Activated B cell treated with CpG ODN at 0.5 μM for 24 hours (primary cell): Measurements from ENCODE around the gene MEGF10. TPM values are rescaled to one million over a fixed set of nuclear protein-coding genes. Genes with fewer than 3 reads are reported as not detected.

Source experiments
- ATAC-seq: fragments of 200-7000 bp; cut with Tn5 transposase; one replicate; pipeline ENCODE4 v1.10.0; 2021; ENCODE audit warnings: low read depth, mild to moderate bottlenecking, moderate library complexity
- CTCF ChIA-PET: fragments of 350-600 bp; sonication (Branson Sonifier 250); formaldehyde crosslinking; loops from one replicate; lab custom pipeline; 2021; ENCODE audit warnings: antibody characterized with exemption; lab: Charles Lee
- POLR2A ChIA-PET: fragments of 350-600 bp; sonication (Branson Sonifier 250); formaldehyde crosslinking; loops from one replicate; lab custom pipeline; 2021; ENCODE audit warnings: antibody characterized with exemption; lab: Charles Lee
- DNase-seq: peaks from one replicate; pipeline ENCODE4 v3.0.0; 2022
- H3K27ac Mint-ChIP-seq: one replicate; pipeline ENCODE4 v1.8.0; 2020; ENCODE audit warnings: mixed read lengths
- H3K27me3 Mint-ChIP-seq: one replicate; pipeline ENCODE4 v1.8.0; 2021; ENCODE audit warnings: mixed read lengths
- H3K36me3 Mint-ChIP-seq: one replicate; pipeline ENCODE4 v1.8.0; 2021; ENCODE audit warnings: low read depth, mixed read lengths
- H3K4me1 Mint-ChIP-seq: one replicate; pipeline ENCODE4 v1.8.0; 2021; ENCODE audit warnings: mixed read lengths
- H3K4me3 Mint-ChIP-seq: one replicate; pipeline ENCODE4 v1.8.0; 2020; ENCODE audit warnings: mild to moderate bottlenecking, mixed read lengths
- H3K9me3 Mint-ChIP-seq: one replicate; pipeline ENCODE4 v1.8.0; 2020; ENCODE audit warnings: mixed read lengths
- intact Hi-C: fragments of 100-400 bp; cut with micrococcal nuclease; formaldehyde crosslinking; loops from one replicate; pipeline ENCODE4 v1.15.1; 2024
- total RNA-seq: library from RNA; stranded (reverse); gene quantifications from 2 replicates; pipeline ENCODE4 v1.2.3, GENCODE V29; 2022
- TF ChIP-seq, protein P1 (sequence below): fragments of 200-600 bp; IDR thresholded peaks from one replicate; pipeline ENCODE4 v1.8.0; 2022; ENCODE audit warnings: antibody characterized with exemption, mild to moderate bottlenecking

Gene MEGF10
- total RNA-seq, 1 donor from 2014 or later, result not detected

DNA sequence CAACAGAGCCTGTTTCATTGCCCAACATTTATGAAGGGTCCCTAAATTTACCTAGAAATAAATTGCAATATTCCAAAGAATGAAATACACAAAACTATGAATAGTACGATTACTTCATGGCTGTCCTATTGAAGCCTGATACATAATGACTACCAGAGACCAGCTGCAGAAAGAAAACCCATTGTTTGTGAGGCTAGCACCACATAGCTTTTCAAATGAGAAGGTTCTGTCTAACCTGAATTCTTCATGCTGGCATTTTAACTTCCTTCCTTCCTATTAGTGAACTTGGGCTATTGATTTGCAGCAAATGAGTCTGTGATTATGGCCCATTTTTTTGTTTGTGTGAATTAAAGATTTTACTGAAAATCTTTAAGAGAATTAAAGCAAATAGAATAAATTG is 47.3 kb downstream of the MEGF10 start:
- intact Hi-C loops, result no loop called here

GRCh38 chr5:127338501-127338900 is 47.9 kb downstream of the MEGF10 start:
- intact Hi-C loops, result no loop called here
- H3K27ac Mint-ChIP-seq, result no peak overlapping the region
- CTCF ChIA-PET, result no interaction called here

More for the DNA sequence above, 47.3 kb downstream of the MEGF10 start:
- H3K9me3 Mint-ChIP-seq, result no peaks in the 10 kb centered on the region
- H3K4me3 Mint-ChIP-seq, result no peak overlapping the region
- no peaks in the 10 kb centered on the region for H3K36me3 Mint-ChIP-seq
- TF ChIP-seq, protein P1, sequence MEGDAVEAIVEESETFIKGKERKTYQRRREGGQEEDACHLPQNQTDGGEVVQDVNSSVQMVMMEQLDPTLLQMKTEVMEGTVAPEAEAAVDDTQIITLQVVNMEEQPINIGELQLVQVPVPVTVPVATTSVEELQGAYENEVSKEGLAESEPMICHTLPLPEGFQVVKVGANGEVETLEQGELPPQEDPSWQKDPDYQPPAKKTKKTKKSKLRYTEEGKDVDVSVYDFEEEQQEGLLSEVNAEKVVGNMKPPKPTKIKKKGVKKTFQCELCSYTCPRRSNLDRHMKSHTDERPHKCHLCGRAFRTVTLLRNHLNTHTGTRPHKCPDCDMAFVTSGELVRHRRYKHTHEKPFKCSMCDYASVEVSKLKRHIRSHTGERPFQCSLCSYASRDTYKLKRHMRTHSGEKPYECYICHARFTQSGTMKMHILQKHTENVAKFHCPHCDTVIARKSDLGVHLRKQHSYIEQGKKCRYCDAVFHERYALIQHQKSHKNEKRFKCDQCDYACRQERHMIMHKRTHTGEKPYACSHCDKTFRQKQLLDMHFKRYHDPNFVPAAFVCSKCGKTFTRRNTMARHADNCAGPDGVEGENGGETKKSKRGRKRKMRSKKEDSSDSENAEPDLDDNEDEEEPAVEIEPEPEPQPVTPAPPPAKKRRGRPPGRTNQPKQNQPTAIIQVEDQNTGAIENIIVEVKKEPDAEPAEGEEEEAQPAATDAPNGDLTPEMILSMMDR, result no peak
- ATAC-seq, result no peak
- POLR2A ChIA-PET, result no interaction called here
- CTCF ChIA-PET, result no interaction called here
- H3K4me1 Mint-ChIP-seq, result no peaks in the 10 kb centered on the region
- H3K27me3 Mint-ChIP-seq, result peaks cover 13% of the 10 kb centered on the region
- H3K27ac Mint-ChIP-seq, result no peak overlapping the region
- no peak for DNase-seq

GRCh38 chr5:127340606-127341005 is 50.0 kb downstream of the MEGF10 start:
- CTCF ChIA-PET, result no interaction called here
- TF ChIP-seq, protein P1, result no peak
- no peak for ATAC-seq
- intact Hi-C loops, result no loop called here
- H3K4me1 Mint-ChIP-seq, result no peaks in the 10 kb centered on the region
- no peak overlapping the region for H3K4me3 Mint-ChIP-seq
- POLR2A ChIA-PET, result no interaction called here
- peaks cover 9% of the 10 kb centered on the region for H3K27me3 Mint-ChIP-seq
- no peaks in the 10 kb centered on the region for H3K9me3 Mint-ChIP-seq
- no peaks in the 10 kb centered on the region for H3K36me3 Mint-ChIP-seq
- H3K27ac Mint-ChIP-seq, result no peak overlapping the region
- no peak for DNase-seq

More at GRCh38 chr5:127338501-127338900, 47.9 kb downstream of the MEGF10 start:
- peaks cover 12% of the 10 kb centered on the region for H3K27me3 Mint-ChIP-seq
- H3K36me3 Mint-ChIP-seq, result no peaks in the 10 kb centered on the region
- TF ChIP-seq, protein P1, result no peak
- no peaks in the 10 kb centered on the region for H3K4me1 Mint-ChIP-seq
- no peak overlapping the region for H3K4me3 Mint-ChIP-seq
- no peaks in the 10 kb centered on the region for H3K9me3 Mint-ChIP-seq
- POLR2A ChIA-PET, result no interaction called here
- ATAC-seq (no peak), DNase-seq (no peak)

GRCh38 chr5:127342364-127342763 is 51.8 kb downstream of the MEGF10 start:
- no peak overlapping the region for H3K4me3 Mint-ChIP-seq
- no peaks in the 10 kb centered on the region for H3K36me3 Mint-ChIP-seq
- CTCF ChIA-PET, result no interaction called here
- H3K27ac Mint-ChIP-seq, result no peak overlapping the region
- intact Hi-C loops, result no loop called here
- no peaks in the 10 kb centered on the region for H3K9me3 Mint-ChIP-seq
- ATAC-seq, result no peak
- TF ChIP-seq, protein P1, result no peak
- no peak for DNase-seq
- peaks cover 12% of the 10 kb centered on the region for H3K27me3 Mint-ChIP-seq
- no peaks in the 10 kb centered on the region for H3K4me1 Mint-ChIP-seq
- POLR2A ChIA-PET, result no interaction called here

- TF ChIP-seq, protein P1, result no peak
- DNase-seq (no peak), ATAC-seq (no peak)
- Mint-ChIP-seq H3K4me1 (no peaks in the 10 kb centered on the region), H3K4me3 (no peak overlapping the region), H3K27me3 (peaks cover 12% of the 10 kb centered on the region), H3K36me3 (no peaks in the 10 kb centered on the region), H3K9me3 (no peaks in the 10 kb centered on the region), H3K27ac (no peak overlapping the region)
- ChIA-PET CTCF (no interaction called here), POLR2A (no interaction called here)
- intact Hi-C loops, result no loop called here
These were observed 52.7 kb downstream of the MEGF10 start for GRCh38 chr5:127343313-127343712.
